HG02852 (cell line): Measurements from ENCODE around the gene CPLANE1.
"Not testable (repeated sequence)": the region's sequence is repeated elsewhere in the genome, so short reads cannot be mapped to it uniquely, and the experiment has no call there.

Experiments used
- ATAC-seq: cut with Tn5 transposase; IDR thresholded peaks from one replicate; pipeline ENCODE4 v1.9.1; 2021; ENCODE audit warnings: mild to moderate bottlenecking, moderate library complexity; ENCODE audit not compliant: unreplicated experiment

CPLANE1 gene

GRCh38 chr5:37208883-37209797 is 40.0 kb downstream of the CPLANE1 start:
- ATAC-seq: no peak

GRCh38 chr5:37207802-37208201 is 41.4 kb downstream of the CPLANE1 start:
- ATAC-seq: no peak

- ATAC-seq: no peak
These were observed 42.4 kb downstream of the CPLANE1 start for GRCh38 chr5:37206736-37207135.

- ATAC-seq: no peak
These were observed 50.3 kb downstream of the CPLANE1 start for GRCh38 chr5:37198842-37199241.

- ATAC-seq: peak; percentile 63
These were observed 51.1 kb downstream of the CPLANE1 start for GRCh38 chr5:37198061-37198460.

- peak; percentile 86 for ATAC-seq
These were observed 51.7 kb downstream of the CPLANE1 start for GRCh38 chr5:37197340-37198050.

- ATAC-seq: no peak
These were observed 58.6 kb downstream of the CPLANE1 start for GRCh38 chr5:37190592-37190991.

GRCh38 chr5:37189355-37189754 is 59.8 kb downstream of the CPLANE1 start:
- no peak for ATAC-seq

- ATAC-seq: no peak
These were observed 61.7 kb downstream of the CPLANE1 start for GRCh38 chr5:37187465-37187977.

- peak; percentile 68 for ATAC-seq
These were observed 64.3 kb downstream of the CPLANE1 start for GRCh38 chr5:37184748-37185364.

GRCh38 chr5:37182667-37183066 is 66.5 kb downstream of the CPLANE1 start:
- ATAC-seq: no peak

GRCh38 chr5:37174928-37175327 is 74.2 kb downstream of the CPLANE1 start:
- no peak for ATAC-seq

- ATAC-seq: no peak
These were observed 76.2 kb downstream of the CPLANE1 start for GRCh38 chr5:37172957-37173356.

- no peak for ATAC-seq
These were observed 78.3 kb downstream of the CPLANE1 start for GRCh38 chr5:37170856-37171255.

GRCh38 chr5:37166197-37166596 is 83.0 kb downstream of the CPLANE1 start:
- ATAC-seq: no peak

- no peak for ATAC-seq
These were observed 83.4 kb downstream of the CPLANE1 start for GRCh38 chr5:37165761-37166160.

- no peak for ATAC-seq
These were observed 95.5 kb downstream of the CPLANE1 start for GRCh38 chr5:37153661-37154060.

GRCh38 chr5:37146896-37147295 is 102.3 kb downstream of the CPLANE1 start:
- no peak for ATAC-seq

- ATAC-seq: no peak
These were observed 112.5 kb downstream of the CPLANE1 start for GRCh38 chr5:37136694-37137093.

GRCh38 chr5:37135312-37135711 is 113.9 kb downstream of the CPLANE1 start:
- ATAC-seq: not testable (repeated sequence)

GRCh38 chr5:37133939-37134338 is 115.2 kb downstream of the CPLANE1 start:
- ATAC-seq: no peak
